Neural crest cell (in vitro differentiated cells): ENCODE results near the gene APOBEC3H. TPM values are rescaled to one million over a fixed set of nuclear protein-coding genes. Genes with fewer than 3 reads are reported as not detected.

Experiments
- DNase-seq: peaks from one replicate; pipeline ENCODE4 v3.0.0; 2021; ENCODE audit warnings: low read depth, mixed read lengths, low spot score
- H3K27ac Mint-ChIP-seq: one replicate; pipeline ENCODE4 v1.8.0; 2021; ENCODE audit warnings: mild to moderate bottlenecking, mixed read lengths; ENCODE audit not compliant: unreplicated experiment
- H3K27me3 Mint-ChIP-seq: 2 replicates; pipeline ENCODE4 v1.8.0; 2021; ENCODE audit warnings: low read depth, mild to moderate bottlenecking, mixed read lengths
- H3K36me3 Mint-ChIP-seq: 2 replicates; pipeline ENCODE4 v1.8.0; 2021; ENCODE audit warnings: low read depth, mild to moderate bottlenecking, mixed read lengths
- H3K4me1 Mint-ChIP-seq: 2 replicates; pipeline ENCODE4 v1.8.0; 2021; ENCODE audit warnings: mixed read lengths
- H3K4me3 Mint-ChIP-seq: one replicate; pipeline ENCODE4 v1.8.0; 2021; ENCODE audit warnings: mild to moderate bottlenecking, mixed read lengths
- H3K9me3 Mint-ChIP-seq: 2 replicates; pipeline ENCODE4 v1.8.0; 2021; ENCODE audit warnings: mixed read lengths
- CTCF ChIP-seq: fragments of 200-600 bp; sonication (generic); conservative IDR thresholded peaks from 2 replicates; pipeline ENCODE4 v1.5.0; 2021; ENCODE audit warnings: antibody characterized with exemption, mild to moderate bottlenecking
- total RNA-seq: library from RNA; stranded (reverse); gene quantifications from 2 replicates; pipeline ENCODE4 v1.2.1, GENCODE V29; 2021

APOBEC3H gene
- total RNA-seq, 1 donor from 2014 or later: not detected

GRCh38 chr22:39125622-39126021, 28.6 kb downstream of the APOBEC3H start:
- H3K4me1 Mint-ChIP-seq: peaks cover 31% of the 10 kb centered on the region
- no peak for TF ChIP-seq CTCF
- H3K4me3 Mint-ChIP-seq: no peak overlapping the region
- no peaks in the 10 kb centered on the region for H3K36me3 Mint-ChIP-seq
- no peak for DNase-seq
- H3K27me3 Mint-ChIP-seq: no peaks in the 10 kb centered on the region
- H3K9me3 Mint-ChIP-seq: no peaks in the 10 kb centered on the region
- no peak overlapping the region for H3K27ac Mint-ChIP-seq

GRCh38 chr22:39128508-39128907, 31.5 kb downstream of the APOBEC3H start:
- no peaks in the 10 kb centered on the region for H3K36me3 Mint-ChIP-seq
- no peak for TF ChIP-seq CTCF
- no peak for DNase-seq

GRCh38 chr22:39129081-39129480, 32.0 kb downstream of the APOBEC3H start:
- H3K4me1 Mint-ChIP-seq: peaks cover 41% of the 10 kb centered on the region
- DNase-seq: no peak
- H3K4me3 Mint-ChIP-seq: no peak overlapping the region
- H3K27ac Mint-ChIP-seq: no peak overlapping the region
- TF ChIP-seq CTCF: no peak
- no peaks in the 10 kb centered on the region for H3K9me3 Mint-ChIP-seq
- peaks cover 2% of the 10 kb centered on the region for H3K27me3 Mint-ChIP-seq
- no peaks in the 10 kb centered on the region for H3K36me3 Mint-ChIP-seq

More at GRCh38 chr22:39128508-39128907, 31.5 kb downstream of the APOBEC3H start:
- peaks cover 44% of the 10 kb centered on the region for H3K4me1 Mint-ChIP-seq
- H3K9me3 Mint-ChIP-seq: no peaks in the 10 kb centered on the region
- peaks cover 2% of the 10 kb centered on the region for H3K27me3 Mint-ChIP-seq
- no peak overlapping the region for H3K27ac Mint-ChIP-seq
- no peak overlapping the region for H3K4me3 Mint-ChIP-seq

GRCh38 chr22:39129746-39130145, 32.7 kb downstream of the APOBEC3H start:
- Mint-ChIP-seq H3K27ac (no peak overlapping the region), H3K4me3 (no peak overlapping the region), H3K27me3 (peaks cover 2% of the 10 kb centered on the region), H3K9me3 (no peaks in the 10 kb centered on the region), H3K4me1 (peaks cover 35% of the 10 kb centered on the region), H3K36me3 (no peaks in the 10 kb centered on the region)
- no peak for DNase-seq
- TF ChIP-seq CTCF: no peak

- H3K27ac Mint-ChIP-seq: no peak overlapping the region
- no peak for DNase-seq
- no peak for TF ChIP-seq CTCF
- H3K4me3 Mint-ChIP-seq: peak overlapping the region; percentile 7
- peaks cover 6% of the 10 kb centered on the region for H3K27me3 Mint-ChIP-seq
- H3K9me3 Mint-ChIP-seq: no peaks in the 10 kb centered on the region
- H3K4me1 Mint-ChIP-seq: peaks cover 39% of the 10 kb centered on the region
- no peaks in the 10 kb centered on the region for H3K36me3 Mint-ChIP-seq
Observed at GRCh38 chr22:39130152-39130704, 33.2 kb downstream of the APOBEC3H start.
